Tibial artery (tissue), 4 donors: ENCODE measurements around the gene LTC4S.
A peak's percentile ranks its signal among the peaks of the same experiment; 100 is the strongest.

Experiments
- DNase-seq, 2 donors: peaks; one replicate each; pipeline ENCODE4 v3.0.0-alpha.2; 2019
- H3K27ac ChIP-seq, 2 donors: fragments of 200-600 bp; sonication (generic) in 1 of 2; 1 replicate in 1 of 2; 2 replicates in 1 of 2; pipeline ENCODE4 v1.5.1; 2018 to 2019; ENCODE audit warnings: mild to moderate bottlenecking in 1 of 2
- H3K27me3 ChIP-seq, 2 donors: fragments of 200-600 bp; sonication (generic) in 1 of 2; one replicate each; pipeline versions ENCODE4 v1.5.1 to v1.6.0; 2016 to 2019
- H3K36me3 ChIP-seq, 3 donors: fragments of 200-600 bp; sonication (generic) in 2 of 3; one replicate each; pipeline ENCODE4 v1.5.1; 2016 to 2019; ENCODE audit warnings: mild to moderate bottlenecking in 2 of 3
- H3K4me1 ChIP-seq, 4 donors: fragments of 200-600 bp; sonication (generic) in 2 of 4; 1 replicate in 3 of 4; 2 replicates in 1 of 4; pipeline ENCODE4 v1.5.1; 2016 to 2019
- H3K4me3 ChIP-seq, 2 donors: fragments of 200-600 bp; sonication (generic) in 1 of 2; 1 replicate in 1 of 2; 2 replicates in 1 of 2; pipeline ENCODE4 v1.5.1; 2018 to 2019; ENCODE audit warnings: mild to moderate bottlenecking in 2 of 2
- H3K9me3 ChIP-seq, 3 donors: fragments of 200-600 bp; sonication (generic) in 1 of 3; one replicate each; pipeline ENCODE4 v1.5.1; 2016 to 2019
- intact Hi-C: fragments of 100-400 bp; cut with DNase I; formaldehyde crosslinking; loops from one replicate; pipeline ENCODE4 v1.15.0; 2023; ENCODE audit warnings: low total_unique reads
- TF ChIP-seq, protein P1 (sequence below), 2 experiments: fragments of 200-600 bp in 1 of 2; fragments of 450-650 bp in 1 of 2; IDR thresholded peaks; one replicate each; pipeline ENCODE4 v1.5.1; 2017 to 2019; ENCODE audit warnings: antibody characterized with exemption in 2 of 2, mild to moderate bottlenecking in 1 of 2, moderate library complexity in 1 of 2

Gene LTC4S

DNA sequence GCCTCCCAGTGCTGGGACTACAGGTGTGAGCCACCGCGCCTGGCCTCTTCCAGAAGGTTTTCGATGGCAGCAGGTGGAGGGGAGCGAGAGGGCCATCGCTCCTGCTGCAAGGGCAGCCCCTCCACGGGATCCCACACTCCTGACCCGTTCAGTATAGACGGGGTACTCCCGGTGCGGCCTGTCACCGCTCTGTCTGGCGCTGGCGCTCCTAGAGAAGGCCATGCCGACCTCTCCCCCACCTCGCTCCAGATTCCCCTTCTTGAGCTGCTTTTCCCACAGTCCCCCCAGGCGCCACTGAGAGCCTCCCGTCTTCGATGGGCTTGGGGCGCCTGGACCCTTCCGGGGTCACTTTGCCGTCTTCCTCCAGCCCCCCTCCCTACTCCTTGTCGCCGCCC is 22.6 kb downstream of the LTC4S start:
- peaks cover 14 to 42% (median 35%) of the 10 kb centered on the region in 4 donors for H3K4me1 ChIP-seq
- H3K36me3 ChIP-seq = peaks cover 0 to 18% (median 0%) of the 10 kb centered on the region in 3 donors
- no peak for DNase-seq
- H3K9me3 ChIP-seq = no peaks in the 10 kb centered on the region
- peak overlapping the region; percentile 56 to 61 for H3K4me3 ChIP-seq
- peak overlapping the region; percentile 100 for H3K27ac ChIP-seq
- no peaks in the 10 kb centered on the region for H3K27me3 ChIP-seq
- TF ChIP-seq, protein P1, sequence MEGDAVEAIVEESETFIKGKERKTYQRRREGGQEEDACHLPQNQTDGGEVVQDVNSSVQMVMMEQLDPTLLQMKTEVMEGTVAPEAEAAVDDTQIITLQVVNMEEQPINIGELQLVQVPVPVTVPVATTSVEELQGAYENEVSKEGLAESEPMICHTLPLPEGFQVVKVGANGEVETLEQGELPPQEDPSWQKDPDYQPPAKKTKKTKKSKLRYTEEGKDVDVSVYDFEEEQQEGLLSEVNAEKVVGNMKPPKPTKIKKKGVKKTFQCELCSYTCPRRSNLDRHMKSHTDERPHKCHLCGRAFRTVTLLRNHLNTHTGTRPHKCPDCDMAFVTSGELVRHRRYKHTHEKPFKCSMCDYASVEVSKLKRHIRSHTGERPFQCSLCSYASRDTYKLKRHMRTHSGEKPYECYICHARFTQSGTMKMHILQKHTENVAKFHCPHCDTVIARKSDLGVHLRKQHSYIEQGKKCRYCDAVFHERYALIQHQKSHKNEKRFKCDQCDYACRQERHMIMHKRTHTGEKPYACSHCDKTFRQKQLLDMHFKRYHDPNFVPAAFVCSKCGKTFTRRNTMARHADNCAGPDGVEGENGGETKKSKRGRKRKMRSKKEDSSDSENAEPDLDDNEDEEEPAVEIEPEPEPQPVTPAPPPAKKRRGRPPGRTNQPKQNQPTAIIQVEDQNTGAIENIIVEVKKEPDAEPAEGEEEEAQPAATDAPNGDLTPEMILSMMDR (IDR thresholded peaks at IDR 0.05) = no peak
- intact Hi-C loops = loop anchor here (5.0 kb wide), 2 partner anchors 194 to 476 kb away; partner anchors contain the start of genes HNRNPH1 and MAPK9

DNA sequence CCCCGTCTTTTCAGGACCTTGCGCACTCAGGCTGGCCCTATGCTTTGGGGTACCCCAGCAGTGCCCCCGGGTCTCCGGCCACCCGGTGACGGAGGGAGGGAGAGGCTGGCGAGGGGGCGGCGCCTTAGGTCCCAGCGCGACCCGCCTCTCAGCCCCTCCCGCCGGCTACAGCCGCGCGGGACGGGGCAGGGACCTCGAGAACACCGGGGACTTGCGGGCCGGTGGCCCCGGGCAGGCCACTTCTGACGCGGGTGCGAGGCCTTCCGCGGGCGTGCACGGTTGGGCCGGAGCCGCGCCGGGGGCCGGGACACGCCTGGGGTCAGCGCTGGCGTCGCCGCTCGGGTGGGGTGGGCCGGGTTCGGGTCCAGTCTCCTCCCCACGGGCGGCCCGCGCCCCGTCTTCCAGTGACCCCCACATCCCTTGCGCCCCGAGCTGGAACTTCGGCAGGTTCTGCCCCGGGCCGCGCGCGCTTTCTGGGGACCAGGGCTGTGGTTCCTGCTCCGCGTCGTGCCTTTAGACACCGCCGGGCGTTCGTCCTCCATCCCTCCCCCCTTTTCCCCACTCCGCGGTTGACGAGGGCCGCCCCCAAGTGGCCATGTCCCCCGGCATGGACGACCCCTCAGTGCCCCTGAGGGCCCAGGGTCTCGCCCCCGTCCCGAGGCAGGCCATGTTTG is 23.1 kb downstream of the LTC4S start:
- H3K27ac ChIP-seq = peak overlapping the region; percentile 100
- intact Hi-C loops = loop anchor here (5.0 kb wide), 2 partner anchors 195 to 475 kb away; partner anchors contain the start of genes HNRNPH1 and MAPK9
- no peak for DNase-seq
- peaks cover 14 to 44% (median 37%) of the 10 kb centered on the region in 4 donors for H3K4me1 ChIP-seq
- peak overlapping the region; percentile 56 to 61 for H3K4me3 ChIP-seq
- no peaks in the 10 kb centered on the region for H3K27me3 ChIP-seq
- TF ChIP-seq, protein P1 (IDR thresholded peaks at IDR 0.05) = no peak
- no peaks in the 10 kb centered on the region for H3K9me3 ChIP-seq
- H3K36me3 ChIP-seq = peaks cover 0 to 18% (median under 1%) of the 10 kb centered on the region in 3 donors

DNA sequence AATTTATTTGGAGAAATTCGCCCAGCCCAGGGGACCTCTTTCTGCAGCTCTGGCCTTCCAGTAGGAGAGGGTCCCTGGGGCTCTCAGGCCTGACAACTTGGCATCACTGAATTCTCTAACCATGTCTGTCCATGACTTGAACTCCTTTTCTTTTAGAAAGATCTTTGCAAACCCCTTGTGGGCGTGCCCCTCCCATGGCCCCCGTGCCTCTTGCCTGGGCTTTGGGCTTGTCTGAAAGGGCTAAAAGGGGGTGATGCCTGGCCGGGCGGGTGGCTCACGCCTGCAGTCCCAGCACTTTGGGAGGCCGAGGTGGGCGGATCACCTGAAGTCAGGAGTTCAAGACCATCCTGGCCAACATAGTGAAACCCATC is 23.7 kb downstream of the LTC4S start:
- H3K27ac ChIP-seq = peak overlapping the region; percentile 100
- H3K36me3 ChIP-seq = peaks cover 4 to 13% (median 6%) of the 10 kb centered on the region in 3 donors
- DNase-seq = no peak
- no peaks in the 10 kb centered on the region for H3K27me3 ChIP-seq
- peak overlapping the region; percentile 56 to 61 for H3K4me3 ChIP-seq
- H3K4me1 ChIP-seq = peaks cover 14 to 49% (median 42%) of the 10 kb centered on the region in 4 donors
- H3K9me3 ChIP-seq = no peaks in the 10 kb centered on the region
- TF ChIP-seq, protein P1 (IDR thresholded peaks at IDR 0.05) = no peak
- intact Hi-C loops = loop anchor here (5.0 kb wide), 2 partner anchors 195 to 475 kb away; partner anchors contain the start of genes HNRNPH1 and MAPK9

DNA sequence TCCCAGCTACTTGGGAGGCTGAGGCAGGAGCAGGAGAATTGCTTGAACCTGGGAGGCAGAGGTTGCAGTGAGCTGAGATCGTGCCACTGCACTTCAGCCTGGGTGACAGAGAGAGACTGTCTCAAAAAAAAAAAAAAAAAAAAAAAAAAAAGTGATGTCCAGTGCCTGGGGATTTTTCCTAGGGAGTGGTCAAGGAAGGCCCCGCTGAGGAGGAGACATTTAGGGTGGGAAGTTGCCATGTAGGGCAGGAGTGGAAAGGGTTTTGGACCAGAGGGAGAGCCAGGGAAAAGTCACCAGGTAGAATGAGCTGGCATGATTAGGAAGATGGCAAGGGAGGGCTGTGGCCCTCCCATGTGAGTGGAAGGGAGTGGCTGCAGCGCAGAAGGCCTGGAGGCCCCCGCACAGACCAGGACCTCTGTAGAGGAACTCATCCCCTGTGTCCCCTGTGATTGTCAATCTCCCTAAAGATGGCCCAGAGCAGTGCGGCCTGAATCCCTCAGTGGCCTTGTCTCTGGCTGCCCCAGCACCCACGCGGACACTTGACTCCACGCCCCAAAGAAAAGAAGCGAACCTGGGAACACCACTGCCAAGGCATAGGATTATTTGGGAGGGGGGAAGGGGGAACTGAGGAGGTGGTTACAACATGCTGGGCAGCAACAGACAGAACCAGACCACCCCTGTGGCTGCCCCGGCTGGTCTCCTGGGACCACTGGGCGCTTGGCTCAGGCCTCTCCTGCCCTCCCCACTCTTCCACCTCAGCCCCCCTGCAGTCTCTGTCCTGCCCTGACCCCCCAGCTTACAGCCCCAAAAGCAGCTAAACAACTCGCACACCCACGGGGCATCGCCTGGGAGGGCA is 24.3 kb downstream of the LTC4S start:
- Histone ChIP-seq H3K4me3 (peak overlapping the region; percentile 99 to 100), H3K36me3 (peaks cover 10 to 12% (median 12%) of the 10 kb centered on the region in 3 donors), H3K9me3 (no peaks in the 10 kb centered on the region), H3K27ac (peak overlapping the region; percentile 100), H3K27me3 (no peaks in the 10 kb centered on the region), H3K4me1 (peaks cover 14 to 56% (median 48%) of the 10 kb centered on the region in 4 donors)
- intact Hi-C loops = loop anchor here (5.0 kb wide), 2 partner anchors 196 to 474 kb away; partner anchors contain the start of genes HNRNPH1 and MAPK9
- TF ChIP-seq, protein P1 (IDR thresholded peaks at IDR 0.05) = no peak
- no peak for DNase-seq

DNA sequence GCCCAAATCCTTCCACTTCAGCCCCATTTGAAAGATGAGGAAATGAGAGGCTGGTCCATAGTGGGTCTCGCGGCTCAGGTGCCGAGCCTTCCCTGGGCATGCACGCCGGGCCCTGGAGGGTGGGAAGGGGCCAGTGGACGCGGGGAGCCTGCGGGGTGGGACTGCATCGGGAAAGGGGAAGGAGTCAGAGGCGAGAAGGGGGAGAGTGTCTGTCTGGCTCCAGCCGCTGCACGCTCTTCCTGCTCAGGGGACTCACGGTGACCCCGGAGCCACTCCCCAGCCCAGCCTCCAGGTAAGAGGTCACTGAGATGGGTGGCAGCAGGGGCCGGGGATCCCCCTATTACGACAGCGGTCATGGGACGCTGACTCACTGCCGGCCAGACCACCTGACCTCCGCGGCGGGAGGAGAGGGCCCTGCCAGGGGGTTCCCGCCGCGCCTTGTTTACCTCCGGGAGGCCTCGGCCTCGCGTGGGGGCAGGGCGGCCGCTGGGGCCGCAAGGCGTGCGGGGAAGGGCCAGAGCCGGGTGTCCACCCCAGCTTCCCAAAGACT is 25.0 kb downstream of the LTC4S start:
- TF ChIP-seq, protein P1 (IDR thresholded peaks at IDR 0.05) = no peak
- peak; percentile 95 to 98 for DNase-seq
- peaks cover 16 to 19% (median 18%) of the 10 kb centered on the region in 3 donors for H3K36me3 ChIP-seq
- H3K27me3 ChIP-seq = no peaks in the 10 kb centered on the region
- H3K27ac ChIP-seq = peak overlapping the region; percentile 100
- intact Hi-C loops = loop anchor here (5.0 kb wide), 2 partner anchors 197 to 473 kb away; partner anchors contain the start of genes HNRNPH1 and MAPK9
- no peaks in the 10 kb centered on the region for H3K9me3 ChIP-seq
- H3K4me1 ChIP-seq = peaks cover 14 to 63% (median 53%) of the 10 kb centered on the region in 4 donors
- H3K4me3 ChIP-seq = peak overlapping the region; percentile 99 to 100
